ENCODE measurements around the gene ADAM33. TPM values are rescaled to one million over a fixed set of nuclear protein-coding genes. Genes with fewer than 3 reads are reported as not detected.

The ADAM33 gene
- total and polyA plus RNA-seq, 2 of the 8 experiments (the other 6 are each of a cell fraction or from before 2014, with no cell fraction given): 4.2 to 6.0 TPM

- no peaks in the 10 kb centered on the region for H3K36me3 ChIP-seq (ENCODE audit: control insufficient read depth in 2 of 4, insufficient read depth in 4 of 4, low read length in 3 of 4)
- FAIRE-seq: no peak
- H3K9ac ChIP-seq (replicated peaks in 1 of 4; ENCODE audit: extremely low read depth in 1 of 4, low read depth in 3 of 4, low read length in 3 of 4): no peak overlapping the region
- peaks cover 0 to 3% of the 10 kb centered on the region in 2 experiments for H4K20me1 ChIP-seq (replicated peaks in 1 of 2; ENCODE audit: control insufficient read depth in 1 of 2, insufficient read depth in 2 of 2, low read length in 2 of 2)
- H2AK5ac ChIP-seq (ENCODE audit: low read depth, low read length): no peak overlapping the region
- ChIA-PET CTCF (ENCODE audit: partially characterized antibody) (interaction anchor here (0.6 to 45.1 kb wide), 17 partner anchors 8 to 1237 kb away, joined by 3 to 1432 read pairs (median 8); partner anchors contain the start of genes ADAM33, GFRA4 and SIGLEC1), POLR2A (ENCODE audit: partially characterized antibody) (interaction anchor here (0.9 to 1.2 kb wide), 2 partner anchors 14 to 92 kb away, joined by 3 read pairs; partner anchors contain the start of gene ADISSP)
- no peak overlapping the region for H4K8ac ChIP-seq (ENCODE audit: extremely low read depth, insufficient read depth, low read length)
- DNase-seq (ENCODE audit: low read depth in 1 of 2, low spot score in 2 of 2): no peak
- no peak overlapping the region for H2BK15ac ChIP-seq (ENCODE audit: low read length)
- H3K4ac ChIP-seq (replicated peaks; ENCODE audit: insufficient read length, low read depth, low read length): no peak overlapping the region
- H3K56ac ChIP-seq (replicated peaks; ENCODE audit: insufficient read length, low read depth, low read length): no peak overlapping the region
- WGBS, 2 experiments (ENCODE audit: extremely low coverage in 1 of 2, insufficient coverage in 1 of 2, insufficient read length in 1 of 2, insufficient replicate concordance in 2 of 2, low coverage in 1 of 2, low lambda C conversion rate in 2 of 2, missing lambda C conversion rate in 1 of 2): 83% methylated on average over 12 of the region's 13 CpGs; no CpG with 5 or more reads in 1 of the 2 experiments
- H2BK12ac ChIP-seq (ENCODE audit: low read depth, low read length): no peak overlapping the region
- peaks cover 9% of the 10 kb centered on the region; the same call in 1 of the 2 replicates for H3K23me2 ChIP-seq (ENCODE audit: low read depth, low read length)
- H3K27ac ChIP-seq (ENCODE audit: low read depth, low read length): no peak overlapping the region
- no peak overlapping the region for H2BK20ac ChIP-seq (ENCODE audit: low read length)
- no peak overlapping the region for H2BK5ac ChIP-seq (ENCODE audit: low read depth, low read length)
- no peaks in the 10 kb centered on the region for H3K79me1 ChIP-seq (ENCODE audit: low read depth, low read length)
- no peak overlapping the region for H3K18ac ChIP-seq (ENCODE audit: extremely low read depth, low read length)
- H4K91ac ChIP-seq (replicated peaks; ENCODE audit: insufficient read length, low read length): no peak overlapping the region
- no peak overlapping the region for H4K5ac ChIP-seq (ENCODE audit: insufficient read length, low read depth, low read length)
- H3K27me3 ChIP-seq (replicated peaks in 1 of 4; ENCODE audit: control insufficient read depth in 3 of 4, extremely low read depth in 1 of 4, insufficient read depth in 3 of 4, low read length in 3 of 4): peaks cover 6 to 25% (median 19%) of the 10 kb centered on the region in 4 experiments; a peak in 6 of 7 replicates
- peaks cover 0 to 17% (median 5%) of the 10 kb centered on the region in 4 experiments; a peak in 6 of 7 replicates for H3K4me1 ChIP-seq (replicated peaks in 1 of 4; ENCODE audit: control insufficient read depth in 3 of 4, insufficient read depth in 4 of 4, low read length in 3 of 4)
- no peak overlapping the region for H2BK120ac ChIP-seq (replicated peaks; ENCODE audit: low read depth, low read length)
- no peak overlapping the region for H2AFZ ChIP-seq (ENCODE audit: low read length)
- H3K4me2 ChIP-seq (ENCODE audit: insufficient read depth in 1 of 2, low read depth in 2 of 2, low read length in 2 of 2): no peak overlapping the region
- H3K9me3 ChIP-seq (ENCODE audit: insufficient read depth in 2 of 2, low read depth in 1 of 2, low read length in 1 of 2): no peaks in the 10 kb centered on the region
- no peak overlapping the region for H3K23ac ChIP-seq (ENCODE audit: insufficient read length)
- H3K4me3 ChIP-seq (ENCODE audit: extremely low read depth in 1 of 4, insufficient read depth in 2 of 4, low read depth in 3 of 4, low read length in 4 of 4): no peak overlapping the region
- no peaks in the 10 kb centered on the region for H3K79me2 ChIP-seq (ENCODE audit: control insufficient read depth in 1 of 2, insufficient read depth in 2 of 2, low read length in 2 of 2)
- no peak overlapping the region for H3K14ac ChIP-seq (ENCODE audit: insufficient read length)
- no peak for TF ChIP-seq USF2 (IDR thresholded peaks at IDR 0.05; ENCODE audit: low read length)
- no peak for TF ChIP-seq FOSL1 (IDR thresholded peaks at IDR 0.05; ENCODE audit: insufficient read depth, low read depth, low read length)
- TF ChIP-seq HDAC6 (IDR thresholded peaks at IDR 0.05; ENCODE audit: low read depth, low read length): no peak
- no peak for TF ChIP-seq NRF1 (IDR thresholded peaks at IDR 0.05; ENCODE audit: low read depth, low read length)
- TF ChIP-seq RFX5 (IDR thresholded peaks at IDR 0.05; ENCODE audit: borderline replicate concordance, low read depth, low read length): no peak
- TF ChIP-seq SP2 (IDR thresholded peaks at IDR 0.05; ENCODE audit: low read length): no peak
- no peak for TF ChIP-seq RNF2 (IDR thresholded peaks at IDR 0.05; ENCODE audit: borderline replicate concordance, low read depth, low read length, missing control alignments, poor library complexity, severe bottlenecking)
- no peak for TF ChIP-seq CBX5 (IDR thresholded peaks at IDR 0.05; ENCODE audit: low read depth, low read length)
These were observed 6.6 kb downstream of the ADAM33 start for GRCh38 chr20:3674995-3675900.

Data from H1 (cell line).